Keratinocyte (primary cell): ENCODE results near the gene ENPP4.

Experiments used
- CTCF ChIP-seq, 3 experiments: IDR thresholded peaks in 1 of 3; conservative IDR thresholded peaks in 1 of 3; optimal IDR thresholded peaks in 1 of 3; 2 replicates in 2 of 3; 3 replicates in 1 of 3; pipeline versions ENCODE3 to v1.5.1; 2011; ENCODE audit warnings: low read length in 3 of 3, mild to moderate bottlenecking in 3 of 3, moderate library complexity in 2 of 3, control low read depth in 1 of 3, inconsistent platforms in 1 of 3; ENCODE audit not compliant: insufficient read depth in 2 of 3; ENCODE audit errors: extremely low read depth in 1 of 3
- EZH2 ChIP-seq: IDR thresholded peaks from one replicate; pipeline ENCODE4 v1.6.1; 2012; ENCODE audit warnings: inconsistent platforms, mild to moderate bottlenecking, low read length, moderate library complexity

DNA sequence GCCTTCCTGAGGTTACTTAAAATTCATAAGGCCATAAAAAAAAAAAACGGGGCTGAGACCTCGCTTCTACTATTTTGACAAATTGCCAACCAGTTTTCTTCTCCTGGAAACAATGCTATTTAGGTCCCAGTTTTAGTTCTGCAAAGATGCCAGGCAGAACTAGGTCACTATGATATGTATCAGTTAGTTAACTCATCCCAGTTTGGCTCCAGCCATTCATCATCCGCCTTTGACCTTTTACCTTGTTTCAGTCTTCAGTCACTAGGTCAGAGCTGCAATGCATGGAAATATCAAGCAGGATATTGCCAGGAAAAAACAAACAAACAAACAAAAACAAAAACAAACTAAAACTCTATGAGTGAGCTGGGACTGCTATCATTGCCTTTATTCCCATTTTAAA is 29.8 kb upstream of the ENPP4 start:
- TF ChIP-seq CTCF (optimal IDR thresholded peaks at IDR 0.05 in 1 of 3, IDR thresholded peaks at IDR 0.05 in 1 of 3, conservative IDR thresholded peaks at IDR 0.05 in 1 of 3; ENCODE audit: extremely low read depth in 1 of 3, insufficient read depth in 2 of 3, low read length in 3 of 3): no peak
- TF ChIP-seq EZH2: no peak
